ENCODE data around the gene STIM2.

- no peak for TF ChIP-seq CTCF (IDR thresholded peaks at IDR 0.05)
- no peak for TF ChIP-seq POLR2A (IDR thresholded peaks at IDR 0.05)
Observed at GRCh38 chr4:26916195-26916594, 55.6 kb downstream of the STIM2 start.

Measured in right lobe of liver (tissue), 4 donors.